ENCODE measurements around the gene SSBP3.

Gene SSBP3

DNA sequence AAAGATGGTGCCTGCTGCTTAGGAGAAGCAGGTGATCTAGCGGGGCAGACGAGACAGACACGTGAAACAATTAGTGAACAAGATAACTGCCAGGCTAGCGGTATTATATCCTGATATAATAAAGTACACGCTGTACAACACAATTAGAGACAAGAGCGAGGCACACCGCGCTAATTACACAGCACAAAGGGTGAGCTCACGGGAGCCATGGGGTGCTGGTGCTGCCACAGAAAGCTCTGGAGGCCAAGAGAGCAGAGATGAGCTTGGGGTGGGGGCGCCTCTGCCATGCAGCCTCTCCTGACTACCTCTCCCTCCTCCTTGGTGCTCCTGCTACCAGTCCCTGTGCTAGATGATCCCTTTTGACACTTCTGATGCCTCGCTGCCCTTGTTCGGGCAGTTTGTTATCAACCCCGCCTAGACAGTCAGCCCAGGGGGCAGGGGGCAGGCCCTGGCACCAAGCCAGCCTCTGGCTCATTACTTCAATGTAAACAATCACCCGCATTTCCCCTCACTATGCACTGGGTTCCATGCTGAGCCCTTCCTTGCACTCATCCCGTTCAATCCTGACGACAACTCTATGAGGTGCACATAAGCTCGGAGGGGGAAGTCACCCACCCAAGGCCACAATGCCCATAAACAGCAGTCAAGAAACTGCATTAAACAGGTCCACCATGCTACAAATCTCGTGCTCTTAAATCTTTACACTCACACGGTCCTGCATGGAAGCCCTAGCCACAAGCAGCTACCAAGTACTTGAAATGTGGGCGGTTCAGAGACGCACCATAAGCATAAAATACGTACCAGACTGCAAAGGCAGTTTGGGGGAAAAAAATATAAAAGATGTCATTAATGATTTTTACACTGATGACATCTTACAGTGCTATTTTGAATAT, 103.0 kb downstream of the SSBP3 start:
- no peak for DNase-seq

DNA sequence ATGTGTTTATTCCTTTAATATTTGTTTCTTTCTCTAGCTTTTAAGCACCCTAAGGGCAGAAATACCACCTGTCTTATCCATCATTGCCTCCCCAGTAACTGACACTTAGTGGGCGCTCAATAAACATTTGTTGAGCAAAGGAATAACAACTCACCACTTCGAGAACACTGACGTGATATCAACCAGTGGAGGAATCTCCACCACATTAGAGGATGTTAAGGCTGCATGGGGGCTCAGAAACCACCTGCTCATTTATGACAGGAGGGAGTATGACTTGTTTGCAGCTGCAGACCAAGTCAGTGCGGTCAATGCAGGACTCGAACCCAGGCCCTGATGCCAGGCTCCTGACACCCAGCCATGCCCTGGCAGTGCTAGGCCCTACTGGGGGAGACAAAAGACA, 103.6 kb downstream of the SSBP3 start:
- no peak for DNase-seq

DNA sequence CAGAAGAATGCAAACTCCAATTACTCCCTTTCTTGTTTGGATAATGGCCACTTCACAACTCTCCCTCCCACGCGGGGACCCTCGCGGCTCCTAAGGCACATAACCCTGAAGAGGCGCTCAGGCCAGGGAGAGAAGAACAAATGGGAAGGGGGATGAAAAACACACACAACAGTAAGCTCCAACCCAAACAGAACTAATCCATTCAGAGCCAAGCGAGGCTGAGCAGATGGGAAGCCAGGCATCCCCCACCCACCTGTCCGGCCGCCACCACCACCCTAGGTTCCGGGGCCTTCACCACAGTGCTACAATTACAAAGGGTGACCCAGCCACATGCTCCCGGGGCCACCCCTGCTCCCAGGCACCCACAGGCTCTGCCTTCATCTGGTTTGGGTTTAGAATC, 104.7 kb downstream of the SSBP3 start:
- no peak for DNase-seq

DNA sequence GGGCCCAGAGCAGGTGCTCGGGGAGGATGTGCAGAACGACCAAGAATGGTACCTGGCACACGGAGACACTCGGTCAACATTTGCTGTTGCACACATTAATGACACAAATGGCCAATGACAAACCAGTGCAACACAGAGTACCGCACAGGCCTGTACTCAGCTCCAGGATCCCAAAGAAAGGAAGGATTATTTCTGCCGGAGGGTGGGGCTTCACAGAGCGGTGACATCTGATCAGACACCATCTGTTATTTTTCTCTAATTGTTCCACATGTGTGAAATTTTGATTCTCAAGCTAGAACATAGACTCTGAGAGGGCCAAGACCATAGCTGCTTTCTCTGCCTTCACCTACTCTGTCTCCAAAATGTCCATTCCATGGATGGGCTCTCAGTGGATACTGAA, 105.8 kb downstream of the SSBP3 start:
- DNase-seq = no peak

DNA sequence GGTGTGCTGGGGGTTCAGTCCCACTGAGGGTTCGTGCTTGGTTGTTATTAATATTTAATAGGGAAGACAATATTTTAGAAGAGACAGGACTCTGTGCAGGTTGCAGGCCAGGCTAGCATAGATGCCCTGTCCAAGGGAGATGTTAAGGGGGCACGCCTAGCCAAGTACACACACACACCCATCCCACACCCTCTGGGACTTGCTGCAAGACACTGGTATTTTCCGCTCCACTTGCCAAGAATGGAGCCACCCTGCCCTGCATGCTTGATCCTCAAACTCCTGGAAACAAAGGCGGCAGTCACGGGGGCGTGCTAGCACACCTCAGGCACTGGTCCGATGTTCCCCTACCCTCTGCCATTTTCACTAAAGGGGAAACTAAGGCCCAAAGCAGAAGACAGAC, 107.2 kb downstream of the SSBP3 start:
- DNase-seq = no peak

DNA sequence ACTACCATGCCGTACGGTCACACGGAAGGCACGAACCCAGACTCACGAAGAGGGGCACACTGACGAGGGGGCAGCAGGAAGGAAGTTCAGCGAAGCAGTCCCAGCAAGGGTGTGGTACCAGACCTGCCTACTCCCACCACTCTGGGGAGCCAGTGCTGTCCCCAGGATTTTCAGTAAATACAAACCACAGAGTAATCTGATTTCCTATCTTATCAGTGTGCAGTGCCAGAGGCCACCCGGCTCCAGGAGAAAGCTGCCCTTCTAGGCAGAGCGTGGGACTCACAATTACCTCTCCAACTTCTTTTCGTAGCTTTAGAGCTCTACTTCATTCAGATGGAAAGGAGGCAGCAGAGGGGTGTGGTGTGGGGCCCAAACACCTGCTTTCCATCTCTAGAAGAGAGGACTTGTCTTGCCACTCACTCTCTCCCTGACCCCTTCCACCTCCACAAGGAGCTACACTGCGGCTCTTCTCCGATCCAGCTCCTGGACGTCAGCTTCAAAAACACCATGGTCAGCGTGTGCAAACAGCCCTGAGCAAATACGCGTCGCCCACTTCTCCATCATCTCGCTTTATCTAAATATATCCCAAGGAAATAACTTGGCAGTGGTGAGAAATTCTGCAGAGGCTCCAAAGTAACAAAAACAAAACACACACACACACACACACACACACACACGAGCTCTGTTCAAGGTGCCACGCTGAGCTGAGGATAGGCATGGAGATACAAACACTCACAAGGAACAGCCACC, 107.7 kb downstream of the SSBP3 start:
- no peak for DNase-seq

DNA sequence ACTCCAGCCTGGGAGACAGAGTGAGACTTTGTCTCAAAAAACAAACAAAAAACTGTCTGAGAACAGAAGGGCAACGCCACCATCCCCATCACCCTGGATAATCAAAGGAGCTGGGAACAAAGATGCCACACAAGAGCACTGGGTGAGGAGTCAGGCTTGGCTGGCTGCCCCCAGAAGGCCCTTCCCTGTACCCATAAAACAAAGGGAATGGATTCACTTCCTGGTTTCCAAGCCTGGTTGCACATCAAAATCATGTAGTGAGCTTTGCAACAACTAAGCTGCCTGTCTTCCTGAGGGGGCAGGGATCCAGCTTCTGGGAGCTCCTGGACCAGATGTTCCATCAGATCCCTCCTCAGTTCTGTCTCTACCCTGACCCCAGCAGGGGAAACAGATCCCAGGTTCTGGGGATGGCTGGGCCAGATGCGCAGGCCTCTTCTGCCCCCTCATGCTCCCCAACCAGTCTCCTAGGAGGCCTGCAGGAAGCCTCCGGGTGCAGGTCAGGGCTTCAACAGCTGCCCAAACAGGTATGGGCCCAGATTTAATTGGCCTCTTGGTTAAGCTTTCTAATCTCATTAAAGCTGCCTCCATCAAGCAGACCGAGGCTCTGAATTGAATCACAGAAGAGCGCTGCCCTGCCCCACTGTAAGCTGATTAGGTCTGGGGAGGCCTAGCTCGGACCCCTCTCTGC, 108.5 kb downstream of the SSBP3 start:
- DNase-seq = no peak

DNA sequence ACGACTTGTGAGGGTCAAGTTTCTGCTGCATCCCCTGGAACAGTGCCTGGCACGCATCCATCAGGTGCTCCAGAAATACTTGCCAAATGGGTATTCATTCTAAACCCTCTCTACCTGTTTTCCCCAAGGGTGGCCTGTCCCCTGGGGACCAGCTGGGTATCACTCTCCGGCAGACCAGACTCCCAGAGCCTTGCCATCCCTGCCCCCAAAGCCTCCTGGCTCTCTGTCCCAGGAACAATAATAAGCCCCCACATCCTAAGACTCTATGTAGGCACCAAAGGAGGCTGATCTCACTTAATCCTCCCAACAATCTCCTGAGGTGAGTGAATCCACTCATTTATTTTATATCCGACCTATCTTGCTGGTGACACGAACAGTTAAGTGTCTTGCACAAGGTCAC, 109.5 kb downstream of the SSBP3 start:
- no peak for DNase-seq

DNA sequence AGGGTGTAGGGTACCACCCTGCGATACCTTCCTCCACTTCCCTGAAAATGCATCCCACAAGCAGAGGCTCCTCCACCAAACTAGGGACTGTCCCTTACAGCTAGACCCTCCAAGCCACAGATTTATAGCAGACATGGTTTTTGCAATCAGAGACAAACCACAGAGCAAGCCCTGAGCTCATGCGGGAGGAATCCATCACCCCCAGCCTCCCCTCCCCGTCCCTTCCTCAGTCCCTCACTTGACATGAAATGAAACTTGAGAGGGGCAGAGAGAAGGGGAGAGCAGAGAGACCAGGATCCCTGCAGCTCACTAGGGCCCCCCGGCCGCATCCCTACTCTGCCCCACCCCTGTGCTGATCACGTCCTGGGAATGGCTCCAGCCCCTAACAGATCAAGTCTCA, 111.3 kb downstream of the SSBP3 start:
- DNase-seq = no peak

DNA sequence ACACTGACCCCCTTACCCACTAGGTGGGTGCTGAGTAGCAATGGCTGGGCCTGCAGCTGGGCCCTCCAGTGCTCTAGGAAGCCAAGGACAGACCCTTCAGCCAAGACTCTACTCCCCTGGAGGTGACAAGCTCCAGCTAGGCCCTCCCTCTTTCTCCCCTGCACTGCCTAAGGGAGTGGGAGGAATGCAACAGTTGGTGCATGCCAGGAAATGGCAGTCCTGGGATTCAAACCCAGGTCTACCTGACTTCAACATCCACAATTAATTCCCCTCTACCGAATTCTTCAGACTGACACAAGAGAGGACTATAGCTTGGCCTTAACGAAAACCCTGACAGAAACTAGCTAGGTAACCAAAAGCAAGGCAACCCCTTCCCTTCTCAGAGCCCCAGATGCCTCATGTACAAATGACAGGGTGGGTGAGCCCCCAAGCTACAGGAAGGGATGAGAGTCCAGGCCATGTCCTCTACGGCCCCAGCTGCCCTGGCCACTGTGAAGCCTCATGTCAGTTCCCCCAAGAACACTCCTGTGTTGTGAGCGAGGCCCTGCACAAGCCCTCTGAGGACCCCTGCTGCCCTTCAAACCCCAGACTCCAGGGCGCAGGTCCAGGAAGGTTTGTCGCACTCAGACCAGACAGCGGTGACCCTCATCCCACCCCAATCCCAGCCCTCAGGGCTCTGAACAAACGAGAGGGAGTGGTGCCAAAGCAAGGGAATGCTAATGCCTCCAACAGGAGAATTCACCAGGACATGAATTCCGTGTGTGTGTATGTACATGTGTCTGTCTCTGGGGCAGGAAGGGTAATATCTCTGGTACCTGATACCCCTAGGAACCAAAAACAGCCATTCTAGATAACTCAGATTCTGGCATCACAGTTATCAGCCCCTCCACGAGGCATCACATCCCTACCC, 113.9 kb downstream of the SSBP3 start:
- DNase-seq = no peak

DNA sequence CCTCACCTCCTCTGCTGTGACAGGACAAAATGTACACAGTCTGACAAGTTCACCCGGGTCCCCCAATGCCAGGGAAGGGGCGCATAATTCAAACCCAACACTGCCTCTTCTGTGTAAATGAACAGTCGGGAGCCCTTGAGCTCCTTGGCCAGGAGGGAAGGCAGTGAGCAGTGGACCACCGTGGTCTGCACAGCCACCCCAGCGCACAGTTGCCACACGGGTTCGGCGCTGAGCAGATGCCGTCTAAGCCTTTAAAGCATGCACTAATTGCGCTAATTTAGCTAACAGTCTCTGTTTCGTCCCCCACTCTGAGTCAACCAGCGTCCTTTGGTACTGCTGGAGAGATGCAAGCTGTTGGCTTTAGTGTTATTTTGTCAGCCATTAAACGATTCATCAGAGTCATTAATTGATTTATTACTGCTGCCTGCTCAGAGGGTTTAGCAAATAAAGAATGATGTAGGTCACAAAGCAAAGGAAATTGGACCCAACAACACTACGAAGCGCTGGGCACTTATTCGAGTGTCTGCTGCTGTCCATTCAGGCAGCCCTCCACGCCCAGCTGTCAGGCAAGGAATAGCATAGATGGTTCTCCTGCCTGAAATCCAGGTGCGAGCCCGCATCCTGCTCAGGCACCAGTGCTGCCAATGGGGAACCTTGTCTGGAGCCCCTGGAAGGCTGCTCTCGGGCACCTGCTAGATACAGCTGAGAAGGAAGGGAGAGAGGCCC, 114.8 kb downstream of the SSBP3 start:
- DNase-seq = no peak

DNA sequence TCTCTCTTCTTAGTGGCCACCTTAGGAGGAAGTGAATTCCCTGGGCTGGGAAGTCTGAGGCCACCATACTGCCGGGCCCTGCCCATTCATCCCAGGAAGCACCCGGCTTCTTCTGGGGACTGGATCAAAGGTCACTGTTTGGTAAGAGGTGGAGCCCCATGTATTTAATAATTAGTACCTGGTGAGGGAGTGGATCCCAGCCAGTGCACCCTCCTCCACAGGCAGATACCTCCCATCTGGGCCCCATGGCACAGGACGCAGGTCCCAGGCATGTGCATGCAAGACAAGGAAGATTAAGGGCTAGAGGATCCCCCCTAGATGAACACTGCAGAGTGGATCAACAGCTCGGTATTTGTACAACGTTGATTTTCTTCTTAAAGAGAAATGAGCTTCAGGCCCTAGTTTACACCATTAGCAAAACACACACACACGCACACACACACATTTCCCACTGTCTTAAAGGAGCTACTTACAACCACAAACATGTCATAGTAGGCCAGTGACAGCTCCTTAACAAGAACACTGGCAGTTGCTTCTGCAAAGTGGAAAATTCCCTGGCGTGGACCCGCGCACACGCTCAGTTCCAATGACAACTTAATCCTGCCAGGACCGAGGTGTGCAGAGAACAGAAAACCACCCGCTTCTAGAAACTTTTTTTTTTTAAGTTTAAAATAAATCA, 115.5 kb downstream of the SSBP3 start:
- DNase-seq = no peak

DNA sequence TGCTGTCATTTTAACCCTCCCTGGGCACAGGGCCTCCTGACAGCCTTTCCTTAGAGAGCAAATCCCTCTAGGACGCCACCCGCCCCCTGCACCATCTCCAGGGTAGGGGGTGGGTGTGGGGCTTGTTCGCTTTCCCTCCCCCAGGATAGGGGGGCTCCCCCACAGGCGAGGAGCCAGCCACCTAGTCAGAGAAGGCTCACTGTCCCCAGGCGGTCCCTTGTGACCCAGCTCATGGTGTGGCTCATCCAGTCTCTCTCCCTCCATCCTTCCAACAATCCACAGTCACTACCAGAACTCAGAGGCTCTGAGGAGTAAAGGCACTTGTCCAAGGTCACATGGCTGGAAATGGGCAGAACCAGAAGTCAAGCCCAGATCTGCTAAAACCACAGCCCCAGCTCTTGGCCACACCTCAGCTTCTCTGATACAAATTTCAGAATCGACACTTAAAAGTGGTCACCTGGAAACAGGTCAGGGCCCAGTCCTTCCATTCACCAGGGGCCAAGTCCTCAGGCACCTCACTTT, 116.4 kb downstream of the SSBP3 start:
- no peak for DNase-seq

DNA sequence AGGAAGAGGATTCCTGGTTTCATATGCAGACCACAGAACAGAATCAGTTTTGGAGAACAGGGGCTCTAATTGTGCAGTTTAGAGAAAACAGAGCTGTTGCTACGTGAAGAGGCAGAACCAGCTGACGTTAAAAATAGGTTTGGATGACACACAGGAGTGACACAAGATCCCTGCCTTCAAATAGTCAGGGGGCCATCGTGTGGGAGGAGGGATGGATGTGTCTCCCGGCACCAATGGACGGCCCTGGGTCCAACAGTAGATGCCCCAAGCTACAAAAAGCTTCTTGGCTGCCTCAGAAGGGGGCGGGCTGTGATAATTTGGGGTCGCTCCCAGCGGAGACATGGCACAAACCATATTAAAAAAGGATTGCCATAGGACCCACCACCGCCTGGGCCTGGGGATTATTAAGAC, 118.4 kb downstream of the SSBP3 start:
- no peak for DNase-seq

DNA sequence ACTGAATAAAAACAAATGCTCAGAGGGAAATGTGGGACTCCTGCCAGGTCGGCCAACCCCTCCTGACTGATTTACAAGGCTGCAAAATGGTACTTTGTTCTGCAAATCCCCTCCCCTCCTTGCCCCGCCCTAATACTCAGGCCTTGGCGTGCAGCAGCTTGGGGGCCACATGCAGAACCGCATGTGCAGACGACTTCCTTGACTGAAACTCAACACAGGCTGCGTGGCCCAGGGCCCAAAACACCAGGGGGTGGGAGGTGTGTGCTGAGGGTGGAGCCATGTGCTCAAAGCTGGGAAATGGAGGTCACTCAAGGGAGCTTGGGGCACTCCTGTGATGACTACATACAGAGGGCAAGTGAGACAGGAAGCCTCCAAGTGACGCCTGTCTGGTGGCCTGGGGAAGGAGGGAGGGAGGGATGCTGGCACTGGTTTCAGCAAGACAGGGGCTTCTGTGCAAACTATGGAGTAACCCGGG, 119.0 kb downstream of the SSBP3 start:
- DNase-seq = peak; percentile 22

DNA sequence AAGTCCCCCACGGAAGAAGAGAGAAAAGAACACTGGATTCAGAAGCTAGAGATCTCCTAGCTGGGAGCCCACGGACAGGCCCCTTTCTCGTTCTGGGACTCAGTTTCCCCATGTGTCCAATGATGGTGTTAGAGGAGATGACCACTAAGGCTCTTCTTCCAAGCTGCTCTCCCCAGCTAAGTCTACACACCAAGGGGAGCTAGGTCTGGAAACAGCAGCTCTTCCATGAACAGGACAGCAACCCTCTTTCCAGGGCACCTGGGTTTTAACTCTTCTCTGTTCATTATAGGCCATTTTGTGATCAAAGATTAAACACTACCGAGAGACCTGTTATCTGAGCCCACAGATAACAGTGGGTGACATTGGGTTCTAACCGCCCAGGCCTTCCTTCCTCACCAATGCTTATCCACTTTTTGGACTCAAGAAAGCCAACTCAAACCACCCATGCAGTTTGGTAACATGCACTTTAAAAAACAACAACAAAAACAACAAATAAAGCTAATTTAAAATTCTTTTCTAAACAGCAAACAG, 120.3 kb downstream of the SSBP3 start:
- DNase-seq = no peak

DNA sequence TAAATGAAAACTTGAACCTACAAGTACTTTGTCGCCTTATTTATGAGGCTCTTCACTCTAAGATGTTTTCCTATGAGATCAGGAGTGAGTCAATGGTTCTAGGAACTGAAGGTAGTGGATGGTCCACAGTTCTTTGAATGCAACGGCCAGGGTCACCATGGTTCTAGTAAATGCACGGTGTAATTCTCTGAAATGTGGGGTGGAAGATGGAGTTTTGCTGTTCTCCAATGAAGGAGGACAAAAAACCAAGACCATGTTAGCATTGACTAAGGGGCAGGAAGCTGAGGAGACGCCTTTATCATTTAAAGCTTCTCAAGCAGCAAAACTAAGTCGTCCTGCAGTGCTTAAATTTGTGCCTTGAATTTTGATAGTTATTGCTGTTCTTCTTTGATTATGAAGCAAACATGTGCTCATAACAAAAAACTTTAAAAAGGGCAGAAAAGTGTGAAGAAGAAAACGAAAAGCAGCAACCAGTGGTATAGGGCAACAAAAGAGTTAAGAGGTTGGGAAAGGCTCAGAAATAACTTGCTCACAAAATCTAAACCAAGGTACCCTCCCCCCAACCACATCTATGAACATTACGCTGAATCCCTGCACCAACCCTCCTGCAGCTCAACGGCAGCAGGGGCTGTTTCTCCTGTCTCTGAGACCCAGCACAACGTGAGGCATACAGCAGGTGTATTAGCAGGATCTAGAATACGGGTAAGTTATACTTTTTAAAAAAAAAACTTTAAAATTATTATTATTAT, 121.2 kb downstream of the SSBP3 start:
- DNase-seq = no peak

DNA sequence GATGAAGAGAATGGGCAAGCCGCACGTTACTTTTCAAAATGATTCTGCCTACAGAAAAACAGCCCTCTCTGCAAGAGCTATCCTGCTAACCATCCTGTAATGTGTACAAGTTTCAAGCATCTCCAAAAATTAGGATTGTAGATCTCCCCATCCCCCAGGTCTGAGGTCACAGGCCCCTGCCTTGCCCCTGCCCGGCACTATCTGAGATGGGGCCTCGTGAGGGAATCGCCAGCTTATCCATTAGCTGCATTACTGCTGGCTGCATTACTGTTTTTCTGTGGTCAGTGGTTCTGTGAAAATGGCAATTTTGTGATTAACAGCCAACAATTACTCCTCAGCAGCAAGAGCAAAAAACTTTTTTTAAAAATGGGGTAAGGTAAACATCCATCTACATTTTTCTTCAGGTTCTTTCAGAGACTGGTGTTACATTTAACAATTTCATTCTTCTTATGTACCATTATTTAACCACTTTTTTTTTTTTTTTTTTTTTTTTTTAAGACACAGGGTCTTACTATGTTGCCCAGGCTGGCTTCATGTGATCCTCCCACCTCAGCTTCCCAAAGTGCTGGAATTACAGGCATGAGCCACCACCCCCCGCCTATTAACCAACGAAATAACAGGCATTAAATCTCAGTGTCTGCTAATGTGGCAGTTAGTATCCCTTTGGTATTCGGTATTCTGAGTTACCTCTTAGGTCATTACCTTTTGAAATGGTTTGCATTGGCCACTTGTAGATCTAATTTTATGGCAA, 122.4 kb downstream of the SSBP3 start:
- no peak for DNase-seq
